ENCODE data around the gene SOCS2. TPM values are rescaled to one million over a fixed set of nuclear protein-coding genes. Genes with fewer than 3 reads are reported as not detected.

The SOCS2 gene
- total and polyA plus RNA-seq, 2 of the 13 experiments (the other 11 are each of a cell fraction or from before 2014, with no cell fraction given) = 0.62 to 1.5 TPM

DNA sequence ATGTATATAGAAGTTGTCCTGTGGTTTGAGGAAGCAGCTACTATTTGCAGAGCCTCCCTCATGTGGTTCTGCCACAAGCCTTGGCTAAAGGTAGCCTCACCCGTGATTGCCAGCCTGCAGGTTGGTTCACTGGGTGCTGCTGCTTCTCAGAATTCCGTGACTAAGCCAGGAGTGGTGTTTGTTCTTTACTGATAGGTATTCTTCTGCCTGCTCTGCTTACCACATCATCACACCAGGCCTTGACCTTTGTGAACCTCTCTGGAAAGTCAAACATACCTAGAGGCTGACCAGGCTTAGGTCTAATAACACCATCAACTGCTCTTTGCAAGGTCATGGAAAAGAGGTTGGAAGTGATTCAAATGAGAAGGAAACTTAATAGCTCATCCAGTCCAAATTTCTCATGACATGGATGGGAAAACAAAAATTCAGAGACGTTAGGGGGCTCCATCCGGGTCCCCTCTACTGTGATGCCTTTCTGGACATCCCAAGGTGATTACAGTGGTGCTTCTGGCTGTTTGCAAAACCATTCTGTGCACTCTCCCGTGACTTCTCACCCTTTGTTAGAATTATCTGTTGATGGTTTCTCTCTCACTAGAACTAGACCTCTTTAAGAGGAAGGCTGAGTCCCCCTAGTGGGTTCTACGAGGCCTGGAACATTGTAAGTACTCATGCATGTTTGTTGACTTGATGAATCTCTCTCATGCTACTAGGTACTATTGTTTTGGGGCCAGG, 8.5 kb upstream of the SOCS2 start (continued):
- TF ChIP-seq, protein P1, sequence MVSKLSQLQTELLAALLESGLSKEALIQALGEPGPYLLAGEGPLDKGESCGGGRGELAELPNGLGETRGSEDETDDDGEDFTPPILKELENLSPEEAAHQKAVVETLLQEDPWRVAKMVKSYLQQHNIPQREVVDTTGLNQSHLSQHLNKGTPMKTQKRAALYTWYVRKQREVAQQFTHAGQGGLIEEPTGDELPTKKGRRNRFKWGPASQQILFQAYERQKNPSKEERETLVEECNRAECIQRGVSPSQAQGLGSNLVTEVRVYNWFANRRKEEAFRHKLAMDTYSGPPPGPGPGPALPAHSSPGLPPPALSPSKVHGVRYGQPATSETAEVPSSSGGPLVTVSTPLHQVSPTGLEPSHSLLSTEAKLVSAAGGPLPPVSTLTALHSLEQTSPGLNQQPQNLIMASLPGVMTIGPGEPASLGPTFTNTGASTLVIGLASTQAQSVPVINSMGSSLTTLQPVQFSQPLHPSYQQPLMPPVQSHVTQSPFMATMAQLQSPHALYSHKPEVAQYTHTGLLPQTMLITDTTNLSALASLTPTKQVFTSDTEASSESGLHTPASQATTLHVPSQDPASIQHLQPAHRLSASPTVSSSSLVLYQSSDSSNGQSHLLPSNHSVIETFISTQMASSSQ (IDR thresholded peaks at IDR 0.05; ENCODE audit: low read depth) = peak; percentile 53; the same call in 1 of the 2 replicates
- TF ChIP-seq, protein P1 (CRISPR knock-in tag; IDR thresholded peaks at IDR 0.05; ENCODE audit: borderline replicate concordance) = peak; percentile 76; the same call in 1 of the 2 replicates
- TF ChIP-seq HMG20B (CRISPR knock-in tag; conservative IDR thresholded peaks at IDR 0.05) (peak; percentile 95), MAF1 (CRISPR knock-in tag; IDR thresholded peaks at IDR 0.05; ENCODE audit: borderline replicate concordance) (no peak), SKI (IDR thresholded peaks at IDR 0.05; ENCODE audit: partially characterized antibody) (peak; percentile 75), TCF7 (IDR thresholded peaks at IDR 0.05; ENCODE audit: low read depth) (peak; percentile 81), ZNF484 (CRISPR knock-in tag; IDR thresholded peaks at IDR 0.05; ENCODE audit: borderline replicate concordance, low read depth) (no peak), ZNF253 (CRISPR knock-in tag; IDR thresholded peaks at IDR 0.05; ENCODE audit: borderline replicate concordance) (no peak), ZNF501 (CRISPR knock-in tag; IDR thresholded peaks at IDR 0.05) (peak; percentile 52), ZNF44 (CRISPR knock-in tag; IDR thresholded peaks at IDR 0.05) (no peak), FOXO1 (CRISPR knock-in tag; IDR thresholded peaks at IDR 0.05) (peak; percentile 94)
- TF ChIP-seq, protein P2, sequence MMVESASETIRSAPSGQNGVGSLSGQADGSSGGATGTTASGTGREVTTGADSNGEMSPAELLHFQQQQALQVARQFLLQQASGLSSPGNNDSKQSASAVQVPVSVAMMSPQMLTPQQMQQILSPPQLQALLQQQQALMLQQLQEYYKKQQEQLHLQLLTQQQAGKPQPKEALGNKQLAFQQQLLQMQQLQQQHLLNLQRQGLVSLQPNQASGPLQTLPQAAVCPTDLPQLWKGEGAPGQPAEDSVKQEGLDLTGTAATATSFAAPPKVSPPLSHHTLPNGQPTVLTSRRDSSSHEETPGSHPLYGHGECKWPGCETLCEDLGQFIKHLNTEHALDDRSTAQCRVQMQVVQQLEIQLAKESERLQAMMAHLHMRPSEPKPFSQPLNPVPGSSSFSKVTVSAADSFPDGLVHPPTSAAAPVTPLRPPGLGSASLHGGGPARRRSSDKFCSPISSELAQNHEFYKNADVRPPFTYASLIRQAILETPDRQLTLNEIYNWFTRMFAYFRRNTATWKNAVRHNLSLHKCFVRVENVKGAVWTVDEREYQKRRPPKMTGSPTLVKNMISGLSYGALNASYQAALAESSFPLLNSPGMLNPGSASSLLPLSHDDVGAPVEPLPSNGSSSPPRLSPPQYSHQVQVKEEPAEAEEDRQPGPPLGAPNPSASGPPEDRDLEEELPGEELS (CRISPR knock-in tag; IDR thresholded peaks at IDR 0.05) = peak; percentile 90
- TF ChIP-seq, protein P3, sequence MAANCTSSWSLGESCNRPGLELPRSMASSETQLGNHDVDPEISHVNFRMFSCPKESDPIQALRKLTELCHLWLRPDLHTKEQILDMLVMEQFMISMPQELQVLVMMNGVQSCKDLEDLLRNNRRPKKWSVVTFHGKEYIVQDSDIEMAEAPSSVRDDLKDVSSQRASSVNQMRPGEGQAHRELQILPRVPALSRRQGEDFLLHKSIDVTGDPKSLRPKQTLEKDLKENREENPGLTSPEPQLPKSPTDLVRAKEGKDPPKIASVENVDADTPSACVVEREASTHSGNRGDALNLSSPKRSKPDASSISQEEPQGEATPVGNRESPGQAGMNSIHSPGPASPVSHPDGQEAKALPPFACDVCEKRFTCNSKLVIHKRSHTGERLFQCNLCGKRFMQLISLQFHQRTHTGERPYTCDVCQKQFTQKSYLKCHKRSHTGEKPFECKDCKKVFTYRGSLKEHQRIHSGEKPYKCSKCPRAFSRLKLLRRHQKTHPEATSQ (CRISPR knock-in tag; IDR thresholded peaks at IDR 0.05; ENCODE audit: borderline replicate concordance) = peak; percentile 78; the same call in 1 of the 2 replicates
- TF ChIP-seq, protein P4, sequence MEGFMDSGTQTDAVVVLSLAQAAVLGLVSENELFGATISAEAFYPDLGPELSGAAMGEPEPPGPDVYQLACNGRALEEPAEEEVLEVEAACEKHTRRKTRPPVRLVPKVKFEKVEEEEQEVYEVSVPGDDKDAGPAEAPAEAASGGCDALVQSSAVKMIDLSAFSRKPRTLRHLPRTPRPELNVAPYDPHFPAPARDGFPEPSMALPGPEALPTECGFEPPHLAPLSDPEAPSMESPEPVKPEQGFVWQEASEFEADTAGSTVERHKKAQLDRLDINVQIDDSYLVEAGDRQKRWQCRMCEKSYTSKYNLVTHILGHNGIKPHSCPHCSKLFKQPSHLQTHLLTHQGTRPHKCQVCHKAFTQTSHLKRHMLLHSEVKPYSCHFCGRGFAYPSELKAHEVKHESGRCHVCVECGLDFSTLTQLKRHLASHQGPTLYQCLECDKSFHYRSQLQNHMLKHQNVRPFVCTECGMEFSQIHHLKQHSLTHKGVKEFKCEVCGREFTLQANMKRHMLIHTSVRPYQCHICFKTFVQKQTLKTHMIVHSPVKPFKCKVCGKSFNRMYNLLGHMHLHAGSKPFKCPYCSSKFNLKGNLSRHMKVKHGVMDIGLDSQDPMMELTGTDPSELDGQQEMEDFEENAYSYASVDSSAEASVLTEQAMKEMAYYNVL (CRISPR knock-in tag; IDR thresholded peaks at IDR 0.05; ENCODE audit: borderline replicate concordance) = peak; percentile 82; the same call in 1 of the 2 replicates
- TF ChIP-seq, protein P5, sequence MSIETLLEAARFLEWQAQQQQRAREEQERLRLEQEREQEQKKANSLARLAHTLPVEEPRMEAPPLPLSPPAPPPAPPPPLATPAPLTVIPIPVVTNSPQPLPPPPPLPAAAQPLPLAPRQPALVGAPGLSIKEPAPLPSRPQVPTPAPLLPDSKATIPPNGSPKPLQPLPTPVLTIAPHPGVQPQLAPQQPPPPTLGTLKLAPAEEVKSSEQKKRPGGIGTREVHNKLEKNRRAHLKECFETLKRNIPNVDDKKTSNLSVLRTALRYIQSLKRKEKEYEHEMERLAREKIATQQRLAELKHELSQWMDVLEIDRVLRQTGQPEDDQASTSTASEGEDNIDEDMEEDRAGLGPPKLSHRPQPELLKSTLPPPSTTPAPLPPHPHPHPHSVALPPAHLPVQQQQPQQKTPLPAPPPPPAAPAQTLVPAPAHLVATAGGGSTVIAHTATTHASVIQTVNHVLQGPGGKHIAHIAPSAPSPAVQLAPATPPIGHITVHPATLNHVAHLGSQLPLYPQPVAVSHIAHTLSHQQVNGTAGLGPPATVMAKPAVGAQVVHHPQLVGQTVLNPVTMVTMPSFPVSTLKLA (IDR thresholded peaks at IDR 0.05) = no peak
